T-helper 2 cell treated with Interferon-gamma antibody and Interleukin-4, amounts not matched to agents 100 ng/mL and 5 ng/mL, for 36 hours (primary cell): ENCODE measurements around the gene SPDYE2. TPM values are rescaled to one million over a fixed set of nuclear protein-coding genes. Genes with fewer than 3 reads are reported as not detected.
"Not testable (repeated sequence)": the region's sequence is repeated elsewhere in the genome, so short reads cannot be mapped to it uniquely, and the experiment has no call there.

Experiments used
- intact Hi-C: fragments of 100-400 bp; cut with micrococcal nuclease; formaldehyde crosslinking; loops from one replicate; pipeline ENCODE4 v1.15.1; 2023
- total RNA-seq: library from RNA; stranded (reverse); gene quantifications from 2 replicates; pipeline ENCODE4 v1.2.3, GENCODE V29; 2022

SPDYE2 gene
- total RNA-seq, 1 donor from 2014 or later = not detected

- intact Hi-C loops = not testable (repeated sequence)
These were observed 48.7 kb downstream of the SPDYE2 start for GRCh38 chr7:102599699-102600098.

- intact Hi-C loops = not testable (repeated sequence)
These were observed 51.3 kb downstream of the SPDYE2 start for GRCh38 chr7:102602317-102602716.

DNA sequence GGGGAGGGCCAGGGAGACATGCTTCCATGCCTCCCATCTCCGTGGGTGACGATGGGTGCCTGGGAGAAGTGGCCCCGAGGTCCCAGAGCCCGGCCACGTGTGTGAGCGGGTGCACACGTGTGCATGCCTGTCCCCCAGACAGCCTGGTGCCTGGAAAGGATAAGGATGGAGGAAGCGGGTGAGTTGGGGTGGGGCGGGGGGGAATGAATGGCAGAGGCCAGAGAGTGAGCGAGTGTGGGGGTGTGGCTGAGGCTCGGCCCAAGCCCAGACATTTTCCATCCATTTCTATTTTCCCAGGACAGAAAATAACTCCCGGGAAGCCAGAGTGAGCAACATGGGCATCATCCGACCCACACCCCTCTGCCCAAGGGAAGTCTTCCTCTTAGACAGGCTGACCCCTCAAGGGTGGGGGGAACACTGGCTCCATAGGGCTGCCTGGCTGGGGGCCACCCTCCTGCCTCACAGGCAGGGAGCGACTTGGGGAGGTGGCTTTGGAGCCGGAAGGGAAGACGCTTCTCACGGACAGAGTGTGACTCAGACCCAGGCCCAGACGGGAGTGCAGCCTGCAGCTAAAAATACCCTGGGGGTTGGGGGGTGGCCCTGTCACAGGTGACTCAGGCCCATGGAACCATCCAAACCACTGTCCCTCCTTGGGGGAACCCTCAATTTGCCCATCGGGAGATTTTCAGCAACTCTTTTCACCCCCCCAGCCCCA, 53.6 kb downstream of the SPDYE2 start:
- intact Hi-C loops = not testable (repeated sequence)

DNA sequence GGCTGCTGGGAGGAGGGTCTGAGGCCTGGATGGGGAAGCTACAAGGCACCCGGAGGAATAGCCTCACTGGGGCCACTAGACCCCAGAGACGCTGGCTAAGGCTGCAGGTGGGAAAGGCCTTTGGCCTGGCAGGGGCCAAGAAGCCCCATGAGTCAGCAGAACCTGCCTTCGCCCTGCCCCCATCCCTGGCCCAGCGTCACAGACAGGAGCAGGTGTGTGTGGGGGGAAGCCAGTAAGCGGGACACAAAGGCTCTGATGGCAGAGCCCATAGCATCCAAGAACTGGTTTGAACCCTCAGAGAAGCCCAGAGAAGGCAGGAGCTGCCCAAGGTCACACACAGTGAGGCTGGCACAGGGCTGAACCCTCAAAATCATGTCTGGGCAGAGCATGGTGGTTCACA, 55.8 kb downstream of the SPDYE2 start:
- intact Hi-C loops = not testable (repeated sequence)

GRCh38 chr7:102609734-102610133, 58.7 kb downstream of the SPDYE2 start:
- intact Hi-C loops = not testable (repeated sequence)

GRCh38 chr7:102610441-102610840, 59.4 kb downstream of the SPDYE2 start:
- intact Hi-C loops = not testable (repeated sequence)

DNA sequence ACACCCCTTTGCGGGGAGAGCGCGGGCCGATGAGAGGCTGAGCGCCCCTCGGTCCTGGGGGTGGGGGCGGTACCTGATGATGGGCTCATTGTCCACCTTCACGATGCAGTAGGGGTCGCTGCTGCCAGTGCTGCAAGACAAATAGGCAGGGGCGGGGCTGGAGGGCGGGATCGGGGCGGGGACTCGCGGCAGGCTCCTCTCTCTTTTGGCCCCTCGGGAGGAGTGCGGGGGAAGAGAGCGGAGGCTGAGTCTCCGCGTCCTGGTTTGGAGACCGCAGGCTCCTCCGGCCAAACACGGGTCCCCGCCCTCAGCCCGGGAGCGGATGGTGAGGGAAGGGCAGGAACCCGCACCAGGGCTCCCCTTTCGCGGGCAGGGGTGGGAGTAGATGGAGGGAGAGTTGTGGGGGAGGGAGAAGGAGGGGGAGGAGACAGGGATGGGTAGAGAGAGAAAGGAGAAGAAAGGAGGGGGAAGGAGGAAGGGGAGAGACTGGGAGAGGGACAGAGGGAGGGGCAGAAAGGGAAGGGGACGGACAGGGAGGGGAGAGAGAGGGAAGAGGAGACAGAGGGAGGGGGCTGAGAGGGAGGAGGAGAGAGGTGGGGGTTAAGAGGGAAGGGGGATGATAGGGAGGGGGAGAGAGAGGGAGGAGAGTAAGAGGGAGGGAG, 60.1 kb downstream of the SPDYE2 start:
- intact Hi-C loops = not testable (repeated sequence)

DNA sequence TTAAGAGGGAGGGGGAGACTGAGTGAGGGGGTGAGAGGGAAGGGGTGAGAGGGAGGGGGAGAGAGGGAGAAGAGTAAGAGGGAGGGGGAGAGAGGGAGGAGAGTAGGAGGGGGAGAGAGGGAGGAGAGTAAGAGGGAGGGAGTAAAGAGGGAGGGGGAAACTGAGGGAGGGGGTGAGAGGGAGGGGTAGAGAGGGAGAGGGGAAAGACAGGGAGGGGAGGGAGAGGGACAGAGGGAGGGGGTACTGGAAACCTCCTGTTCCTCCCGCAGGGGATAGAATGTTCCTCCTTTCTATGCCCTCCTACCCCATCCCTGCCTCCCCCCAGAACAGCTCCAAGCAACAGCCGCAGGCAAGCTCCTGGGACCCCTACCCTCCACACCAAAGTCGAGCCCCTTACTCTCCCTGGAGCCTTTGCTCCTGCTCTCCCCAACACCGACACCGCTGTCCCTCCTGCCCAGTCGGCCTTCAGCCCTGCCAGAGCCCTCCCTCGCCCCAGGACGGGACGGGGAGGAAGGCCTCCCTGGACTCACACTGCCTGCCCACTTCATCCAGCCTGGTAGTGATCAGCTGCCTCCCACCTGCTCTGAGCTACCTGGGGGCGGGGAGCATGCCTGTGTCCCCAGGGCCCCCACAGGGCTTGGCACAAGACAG, 60.8 kb downstream of the SPDYE2 start:
- intact Hi-C loops = not testable (repeated sequence)

Other genes with a start within 250 kb of the SPDYE2 start
- gene SPDYE6, start 194.8 kb upstream of the SPDYE2 start, total RNA-seq = not detected in 2 replicates
- gene PRKRIP1, start 154.9 kb upstream of the SPDYE2 start, total RNA-seq = 23.2 and 27.5 TPM in 2 replicates
- gene ORAI2, start 117.7 kb upstream of the SPDYE2 start, total RNA-seq = 61.1 and 66.0 TPM in 2 replicates
- gene ALKBH4, start 86.4 kb upstream of the SPDYE2 start, total RNA-seq = 10.2 and 10.5 TPM in 2 replicates
- gene LRWD1, start 86.2 kb upstream of the SPDYE2 start, total RNA-seq = 21.5 and 23.3 TPM in 2 replicates
- gene POLR2J, start 72.3 kb upstream of the SPDYE2 start, total RNA-seq = 51.7 and 53.4 TPM in 2 replicates
- gene RASA4B, start 33.4 kb upstream of the SPDYE2 start, total RNA-seq = 16.2 and 17.0 TPM in 2 replicates
- gene UPK3BL2, start 7.5 kb upstream of the SPDYE2 start, total RNA-seq = 20.6 and 25.0 TPM in 2 replicates
- gene POLR2J3, start 21.4 kb downstream of the SPDYE2 start, total RNA-seq = 54.6 and 58.9 TPM in 2 replicates
- 39.4 and 40.5 TPM in 2 replicates for gene RASA4, start 65.5 kb downstream of the SPDYE2 start, total RNA-seq
- 16.6 and 25.2 TPM in 2 replicates for gene UPK3BL1, start 91.6 kb downstream of the SPDYE2 start, total RNA-seq
- not detected in 2 replicates for gene SPDYE2B, start 99.1 kb downstream of the SPDYE2 start, total RNA-seq
- 19.0 and 20.8 TPM in 2 replicates for gene POLR2J2, start 120.4 kb downstream of the SPDYE2 start, total RNA-seq
- gene FAM185A, start 197.8 kb downstream of the SPDYE2 start, total RNA-seq = 8.2 and 8.3 TPM in 2 replicates